ENCODE data around the gene CBY1. TPM values are rescaled to one million over a fixed set of nuclear protein-coding genes. Genes with fewer than 3 reads are reported as not detected.
A peak's percentile ranks its signal among the peaks of the same experiment; 100 is the strongest.

The CBY1 gene
- total RNA-seq, 1 donor from 2014 or later: 13.7 TPM

DNA sequence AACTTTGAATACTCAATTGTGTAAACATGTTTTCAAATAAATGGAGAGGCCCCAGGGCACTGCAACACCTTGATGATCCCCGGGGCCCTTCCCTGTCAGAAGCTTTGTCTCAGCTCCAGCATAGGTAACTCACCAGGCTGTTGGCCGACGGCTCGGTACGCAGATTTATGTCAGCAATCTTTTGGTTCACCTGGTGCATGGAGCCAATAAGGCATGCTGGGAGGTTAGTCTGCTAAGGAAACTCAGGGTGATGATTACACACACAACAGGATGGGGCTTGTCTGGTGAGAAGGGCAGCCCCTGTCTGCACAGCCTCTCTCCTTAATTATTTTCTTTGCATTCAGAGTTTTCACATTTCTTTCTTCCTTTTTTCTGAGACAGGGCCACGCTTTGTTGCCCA, 11.0 kb upstream of the CBY1 start:
- no peak for DNase-seq (ENCODE audit: low spot score)
- ATAC-seq: no peak

- no peak for ATAC-seq
- no peak for DNase-seq (ENCODE audit: low spot score)
Observed at GRCh38 chr22:38649841-38650522, 6.5 kb upstream of the CBY1 start.

GRCh38 chr22:38652859-38653258, 3.6 kb upstream of the CBY1 start:
- ATAC-seq: no peak
- DNase-seq (ENCODE audit: low spot score): no peak

DNA sequence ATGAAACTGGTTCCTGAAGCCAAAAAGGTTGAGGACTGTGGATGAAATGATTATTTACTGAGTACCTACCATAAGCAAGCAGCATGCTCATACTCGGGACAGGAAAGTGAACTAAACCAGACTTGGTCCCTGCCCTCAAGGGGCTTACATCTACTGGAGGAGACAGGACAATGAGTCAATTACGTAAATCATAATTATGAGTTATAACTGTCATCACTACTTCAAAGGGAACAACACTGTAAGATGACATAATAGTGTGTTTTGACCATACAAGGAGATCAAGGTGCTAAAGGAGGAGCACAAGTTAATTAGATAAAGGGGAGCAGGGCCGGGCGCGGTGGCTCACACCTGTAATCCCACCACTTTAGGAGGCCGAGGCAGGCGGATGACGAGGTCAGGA, 2.7 kb upstream of the CBY1 start:
- ATAC-seq: no peak
- no peak for DNase-seq (ENCODE audit: low spot score)

- DNase-seq (ENCODE audit: low spot score) (no peak), ATAC-seq (no peak)
Observed at GRCh38 chr22:38655519-38656255, 751 bp upstream of the CBY1 start.

GRCh38 chr22:38657045-38657909, 839 bp downstream of the CBY1 start:
- ATAC-seq (peak; percentile 8), DNase-seq (ENCODE audit: low spot score) (no peak)

DNA sequence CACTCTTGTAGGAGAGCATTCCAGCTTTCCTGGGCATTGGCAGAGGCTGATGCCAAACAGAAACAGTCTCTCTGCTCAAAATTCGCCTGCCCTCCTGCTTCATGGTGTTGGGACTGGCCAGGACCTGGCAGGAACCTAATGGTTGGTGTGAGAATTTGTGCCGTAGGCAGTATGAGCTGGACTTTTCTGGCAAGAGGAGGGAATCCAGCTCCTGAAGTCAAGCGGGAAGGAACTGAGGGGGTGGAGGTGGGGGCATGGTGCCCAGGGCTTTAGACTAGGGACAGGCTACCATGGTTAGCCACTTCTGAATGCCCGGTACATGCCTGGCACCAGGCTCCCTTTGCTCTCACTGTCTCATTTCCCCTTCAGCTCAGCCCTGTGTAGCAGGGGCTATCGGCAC, 18.4 kb downstream of the CBY1 start:
- ATAC-seq: no peak
- DNase-seq (ENCODE audit: low spot score): no peak

GRCh38 chr22:38675833-38676232, 19.4 kb downstream of the CBY1 start:
- DNase-seq (ENCODE audit: low spot score) (no peak), ATAC-seq (no peak)

- DNase-seq (ENCODE audit: low spot score) (peak; percentile 91), ATAC-seq (peak; percentile 99)
Observed at GRCh38 chr22:38681582-38682335, 25.3 kb downstream of the CBY1 start, which contains the start of gene TOMM22. TOMM22 (plus strand) TSS chr22:38681957; CDS start chr22:38681979, 22 bp downstream.

- ATAC-seq (no peak), DNase-seq (ENCODE audit: low spot score) (no peak)
Observed at GRCh38 chr22:38684895-38685294, 28.5 kb downstream of the CBY1 start.

GRCh38 chr22:38685761-38686160, 29.3 kb downstream of the CBY1 start:
- ATAC-seq: no peak

GRCh38 chr22:38689651-38690050, 33.2 kb downstream of the CBY1 start:
- no peak for ATAC-seq
- DNase-seq (ENCODE audit: low spot score): no peak

More at GRCh38 chr22:38685761-38686160, 29.3 kb downstream of the CBY1 start:
- no peak for DNase-seq (ENCODE audit: low spot score)

GRCh38 chr22:38694049-38694448, 37.6 kb downstream of the CBY1 start:
- ATAC-seq: no peak
- DNase-seq (ENCODE audit: low spot score): no peak

DNA sequence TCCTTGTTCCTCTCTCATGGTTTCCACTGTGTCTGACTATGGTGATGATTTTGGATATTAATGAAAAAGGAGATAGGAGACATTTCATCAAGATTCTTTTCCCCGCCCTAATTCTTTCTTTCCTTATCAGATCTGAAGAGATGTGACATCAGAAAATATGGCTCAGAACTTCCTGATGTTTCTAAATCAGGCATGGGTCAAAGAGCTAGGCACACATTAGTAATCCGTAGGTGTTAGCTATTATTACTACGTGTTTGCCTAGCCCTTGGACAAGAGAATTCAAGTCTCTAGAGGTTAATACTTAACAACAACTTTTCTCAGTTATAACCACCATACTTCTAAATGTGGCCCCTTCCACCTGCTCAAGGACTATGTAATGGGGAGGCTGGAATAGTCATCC, 38.5 kb downstream of the CBY1 start:
- no peak for ATAC-seq
- DNase-seq (ENCODE audit: low spot score): no peak

DNA sequence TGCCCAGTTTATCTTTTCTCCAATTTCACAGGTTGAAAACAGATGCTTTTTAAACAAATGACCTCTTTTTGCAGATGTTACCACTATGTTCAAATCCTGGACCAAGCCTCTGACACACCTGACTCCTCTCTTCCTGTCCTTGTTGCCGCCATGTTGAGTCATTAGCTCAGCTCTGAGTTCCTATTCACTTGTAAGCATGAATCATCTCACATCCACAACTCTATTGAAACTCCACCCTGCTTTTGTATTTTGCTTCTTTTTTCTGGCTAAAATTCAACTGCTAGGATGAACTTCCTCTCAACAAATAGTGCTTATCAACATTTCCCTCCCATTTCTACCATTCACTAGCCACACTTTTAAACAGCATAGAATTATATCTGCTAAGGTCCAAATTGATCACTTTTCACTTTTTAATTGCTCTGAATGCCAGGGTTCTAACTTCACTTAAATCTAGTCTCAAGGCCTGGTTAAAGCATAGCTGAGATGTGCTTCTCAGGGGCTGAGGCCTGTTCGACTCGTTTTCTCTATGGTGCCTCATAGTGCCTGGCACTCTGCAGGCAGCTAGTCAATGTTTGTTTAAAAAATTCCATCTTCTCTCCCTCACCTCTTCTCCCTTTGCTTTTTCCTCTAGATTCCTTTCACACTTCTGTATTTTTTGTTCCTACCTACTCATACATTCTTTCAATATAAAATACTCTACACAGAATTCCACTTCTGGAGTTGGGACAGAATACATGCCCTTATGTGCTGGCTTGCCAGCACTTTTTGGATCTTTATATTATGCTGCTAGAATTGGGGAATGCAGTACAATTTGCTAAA, 40.4 kb downstream of the CBY1 start:
- no peak for ATAC-seq

GRCh38 chr22:38697425-38698089, 41.1 kb downstream of the CBY1 start:
- no peak for ATAC-seq
- DNase-seq (ENCODE audit: low spot score): no peak

More for the DNA sequence above, 40.4 kb downstream of the CBY1 start:
- no peak for DNase-seq (ENCODE audit: low spot score)

GRCh38 chr22:38698407-38699094, 42.1 kb downstream of the CBY1 start:
- no peak for ATAC-seq
- DNase-seq (ENCODE audit: low spot score): no peak

DNA sequence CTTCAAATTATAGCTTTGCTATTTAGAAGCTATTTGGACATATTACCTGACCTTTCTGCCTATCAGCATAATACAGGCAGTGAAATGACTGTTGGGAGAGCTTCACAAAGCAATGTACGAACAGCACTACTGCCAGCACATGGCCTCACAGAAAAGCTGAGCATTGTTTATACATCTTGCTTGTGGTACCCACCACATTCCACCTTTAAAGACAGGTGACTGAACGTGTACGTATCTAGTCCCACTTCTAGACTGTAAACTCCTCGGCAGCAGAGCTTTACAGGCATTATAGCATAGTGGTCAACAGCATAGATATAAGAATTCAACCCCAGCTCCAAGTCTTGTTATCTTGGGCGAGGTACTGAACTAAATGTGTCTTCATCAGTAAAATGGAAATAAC, 42.7 kb downstream of the CBY1 start:
- DNase-seq (ENCODE audit: low spot score) (no peak), ATAC-seq (no peak)

DNA sequence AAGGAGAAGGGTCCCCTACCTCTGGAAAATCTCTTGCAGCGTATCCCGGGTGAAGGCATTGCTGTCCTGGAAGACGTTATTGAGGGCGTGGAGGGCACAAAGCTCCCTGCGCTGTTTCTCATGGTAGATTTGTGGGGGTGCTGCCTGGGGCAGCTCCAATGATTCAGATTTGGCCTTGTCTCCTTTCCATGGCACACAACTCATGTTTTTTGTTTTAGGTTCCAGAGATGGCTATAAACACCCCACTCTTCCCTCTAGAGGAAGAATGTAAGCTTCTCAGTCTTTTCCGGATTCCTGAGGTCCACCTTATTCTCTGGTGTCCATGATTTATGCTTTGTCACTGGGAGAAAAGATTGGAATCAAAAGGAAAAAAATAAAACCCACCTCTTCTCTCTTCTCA, 43.3 kb downstream of the CBY1 start:
- ATAC-seq: no peak
- DNase-seq (ENCODE audit: low spot score): no peak

Measured in left lobe of liver (tissue), 2 donors.